ENCODE results near the gene DNAH17. TPM values are rescaled to one million over a fixed set of nuclear protein-coding genes. Genes with fewer than 3 reads are reported as not detected.

Gene DNAH17, protein sequence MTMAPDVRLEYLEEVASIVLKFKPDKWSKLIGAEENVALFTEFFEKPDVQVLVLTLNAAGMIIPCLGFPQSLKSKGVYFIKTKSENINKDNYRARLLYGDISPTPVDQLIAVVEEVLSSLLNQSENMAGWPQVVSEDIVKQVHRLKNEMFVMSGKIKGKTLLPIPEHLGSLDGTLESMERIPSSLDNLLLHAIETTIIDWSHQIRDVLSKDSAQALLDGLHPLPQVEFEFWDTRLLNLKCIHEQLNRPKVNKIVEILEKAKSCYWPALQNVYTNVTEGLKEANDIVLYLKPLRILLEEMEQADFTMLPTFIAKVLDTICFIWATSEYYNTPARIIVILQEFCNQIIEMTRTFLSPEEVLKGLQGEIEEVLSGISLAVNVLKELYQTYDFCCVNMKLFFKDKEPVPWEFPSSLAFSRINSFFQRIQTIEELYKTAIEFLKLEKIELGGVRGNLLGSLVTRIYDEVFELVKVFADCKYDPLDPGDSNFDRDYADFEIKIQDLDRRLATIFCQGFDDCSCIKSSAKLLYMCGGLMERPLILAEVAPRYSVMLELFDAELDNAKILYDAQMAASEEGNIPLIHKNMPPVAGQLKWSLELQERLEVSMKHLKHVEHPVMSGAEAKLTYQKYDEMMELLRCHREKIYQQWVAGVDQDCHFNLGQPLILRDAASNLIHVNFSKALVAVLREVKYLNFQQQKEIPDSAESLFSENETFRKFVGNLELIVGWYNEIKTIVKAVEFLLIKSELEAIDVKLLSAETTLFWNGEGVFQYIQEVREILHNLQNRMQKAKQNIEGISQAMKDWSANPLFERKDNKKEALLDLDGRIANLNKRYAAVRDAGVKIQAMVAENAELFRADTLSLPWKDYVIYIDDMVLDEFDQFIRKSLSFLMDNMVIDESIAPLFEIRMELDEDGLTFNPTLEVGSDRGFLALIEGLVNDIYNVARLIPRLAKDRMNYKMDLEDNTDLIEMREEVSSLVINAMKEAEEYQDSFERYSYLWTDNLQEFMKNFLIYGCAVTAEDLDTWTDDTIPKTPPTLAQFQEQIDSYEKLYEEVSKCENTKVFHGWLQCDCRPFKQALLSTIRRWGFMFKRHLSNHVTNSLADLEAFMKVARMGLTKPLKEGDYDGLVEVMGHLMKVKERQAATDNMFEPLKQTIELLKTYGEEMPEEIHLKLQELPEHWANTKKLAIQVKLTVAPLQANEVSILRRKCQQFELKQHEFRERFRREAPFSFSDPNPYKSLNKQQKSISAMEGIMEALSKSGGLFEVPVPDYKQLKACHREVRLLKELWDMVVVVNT (N-terminal part only)
- polyA plus RNA-seq (2014; cell fraction: cytosol; rRNA removed): not detected in 2 replicates
- polyA plus RNA-seq (2014; cell fraction: nucleus; rRNA removed): not detected in 2 replicates

DNA sequence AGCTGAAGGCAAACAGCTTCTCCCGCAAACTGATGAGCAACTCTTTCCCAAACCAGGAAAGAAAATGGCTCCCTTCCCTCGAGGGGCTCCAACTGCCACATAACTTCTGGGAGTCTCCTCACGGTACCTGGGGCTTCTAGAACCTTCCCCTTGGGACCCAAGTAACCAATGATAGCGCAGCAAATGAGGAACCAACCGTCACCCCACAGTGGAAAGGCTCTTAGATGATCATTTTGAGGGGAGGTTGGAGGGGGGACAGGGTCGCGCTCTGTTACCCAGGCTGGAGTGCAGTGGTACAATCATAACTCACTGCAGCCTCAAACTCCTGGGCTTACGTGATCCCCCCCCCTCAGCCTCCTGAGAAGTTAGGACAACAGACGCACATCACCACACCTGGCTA, at the start of gene DNAH17:
Gene DNAH17 (minus strand): TSS at position 101 of the 400 bp plus-strand sequence. CDS start 2,339 bp downstream, outside the sequence.
- DNase-seq (ENCODE audit: low spot score): no peak

DNA sequence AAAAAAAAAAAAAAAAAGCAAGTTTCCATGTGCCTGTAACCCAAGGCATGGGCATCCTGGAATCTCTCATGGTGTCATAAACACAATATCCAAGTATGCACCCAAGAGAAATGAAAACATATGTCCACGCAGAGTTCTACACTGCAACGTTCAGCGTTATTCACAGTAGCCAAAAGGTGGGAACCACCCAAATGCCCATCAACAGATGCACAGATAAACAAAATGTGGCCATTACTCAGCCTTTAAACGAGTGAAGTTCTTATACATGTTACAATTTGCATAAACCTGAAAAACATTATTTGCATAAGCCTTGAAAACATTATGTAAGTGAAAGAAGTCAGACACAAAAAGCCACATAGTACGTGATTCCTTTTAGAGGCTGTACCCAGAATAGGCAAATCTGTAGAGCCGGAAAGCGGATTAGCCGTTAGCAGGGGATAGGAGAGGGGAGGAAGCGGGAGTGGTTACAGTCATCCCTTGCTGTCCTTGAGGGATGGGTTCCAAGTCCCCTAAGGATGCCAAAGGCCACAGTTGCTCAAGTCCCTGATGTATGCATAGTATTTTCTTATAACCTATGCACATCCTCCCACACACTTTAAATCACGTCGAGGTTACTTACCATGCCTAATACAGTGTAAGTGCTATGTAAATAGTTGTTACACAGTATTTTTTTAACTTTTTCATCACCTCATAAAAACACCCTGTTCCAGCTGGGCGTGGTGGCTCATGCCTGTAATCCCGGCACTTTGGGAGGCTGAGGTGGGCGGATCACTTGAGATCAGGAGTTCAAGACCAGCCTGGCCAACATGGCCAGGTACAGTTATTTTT, 47.3 kb upstream of the DNAH17 start:
- no peak for DNase-seq (ENCODE audit: low spot score)

DNA sequence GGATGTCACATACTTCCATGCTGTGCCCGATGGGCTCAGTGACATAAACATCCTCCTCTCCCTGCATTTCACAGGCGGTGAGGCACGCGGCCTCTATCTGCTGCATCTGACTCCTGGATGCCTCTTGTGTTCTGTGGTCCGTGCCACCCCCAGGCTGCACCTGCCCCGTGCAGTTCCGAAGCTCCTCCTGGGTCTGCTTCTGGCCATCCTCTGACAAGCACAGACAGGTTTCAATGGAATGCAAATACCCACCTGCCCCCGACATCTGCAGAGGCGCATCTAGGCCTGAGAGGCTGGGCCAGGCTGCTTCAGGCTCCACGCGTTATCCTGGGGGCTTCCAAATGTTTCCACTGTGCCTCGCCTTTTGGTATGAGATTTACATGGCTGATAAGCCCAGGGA, 46.3 kb upstream of the DNAH17 start:
- no peak for DNase-seq (ENCODE audit: low spot score)

DNA sequence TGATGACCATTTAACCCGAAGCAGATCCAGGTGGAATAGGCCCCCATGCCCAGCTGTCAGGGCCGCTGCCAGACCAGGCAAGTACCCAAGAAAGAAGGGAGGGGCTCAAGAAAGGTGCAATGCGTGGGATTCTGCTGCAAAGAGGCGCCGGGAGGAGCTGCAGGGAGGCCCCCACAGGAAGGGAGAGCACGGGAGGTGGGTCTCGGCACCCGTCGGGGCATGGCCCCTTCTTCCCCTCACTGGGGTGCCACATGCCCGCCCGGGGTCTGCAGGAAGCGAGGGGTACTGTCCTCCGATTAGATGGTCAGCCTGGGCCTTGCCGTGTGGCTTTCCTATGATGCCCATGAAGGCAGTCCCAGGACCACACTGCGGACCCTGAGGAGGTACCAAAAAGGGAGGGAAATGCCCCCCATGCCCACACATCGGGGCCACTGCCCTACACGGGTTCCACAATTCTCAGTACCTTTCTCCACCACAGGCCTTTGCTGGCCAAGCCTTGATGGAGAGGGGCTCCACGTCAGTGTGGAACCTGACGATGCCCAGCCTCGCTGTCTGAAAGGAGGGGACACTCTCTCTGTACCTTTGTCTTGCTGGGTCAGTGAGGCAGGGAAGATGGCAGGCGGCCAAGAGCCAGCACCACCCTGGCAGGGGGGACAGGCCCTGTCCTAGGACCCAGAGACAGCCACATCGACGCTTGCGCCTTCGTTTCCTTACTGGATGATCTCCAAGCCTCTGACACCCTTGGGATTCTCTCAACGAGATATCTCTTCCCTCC, 45.5 kb upstream of the DNAH17 start:
- no peak for DNase-seq (ENCODE audit: low spot score)

DNA sequence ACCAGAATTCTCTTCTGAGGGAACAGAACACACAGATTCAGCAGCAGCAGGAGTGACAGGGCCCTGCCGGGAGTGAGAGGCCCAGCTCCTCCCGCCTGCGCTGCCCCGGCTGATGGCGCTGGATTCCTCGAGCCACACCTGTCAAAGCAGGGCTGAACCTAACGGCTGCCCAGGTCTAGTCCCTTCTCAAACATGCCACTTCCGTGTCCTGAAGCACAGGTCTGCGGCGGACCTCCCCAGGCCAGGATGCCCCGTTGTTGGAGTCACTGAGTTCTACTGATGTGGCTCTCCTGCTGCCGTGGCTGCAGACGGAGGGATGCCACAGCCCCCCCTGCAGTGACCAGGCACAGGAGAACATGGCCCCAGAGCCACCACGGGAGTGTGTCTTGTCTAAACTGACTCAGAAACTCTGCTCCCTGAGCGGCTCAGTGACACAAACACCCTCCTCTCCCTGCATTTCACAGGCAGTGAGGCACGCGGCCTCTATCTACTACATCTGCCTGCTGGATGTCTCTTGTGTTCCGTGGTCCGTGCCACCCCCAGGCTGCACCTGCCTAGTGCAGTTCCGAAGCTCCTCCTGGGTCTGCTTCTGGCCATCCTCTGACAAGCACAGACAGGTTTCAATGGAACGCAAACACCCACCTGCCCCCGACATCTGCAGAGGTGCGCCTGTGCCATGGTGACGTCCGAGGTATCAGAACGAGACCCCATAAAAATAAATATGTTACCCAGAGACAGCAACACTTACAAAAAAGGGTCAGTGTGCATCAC, 44.7 kb upstream of the DNAH17 start:
- no peak for DNase-seq (ENCODE audit: low spot score)

DNA sequence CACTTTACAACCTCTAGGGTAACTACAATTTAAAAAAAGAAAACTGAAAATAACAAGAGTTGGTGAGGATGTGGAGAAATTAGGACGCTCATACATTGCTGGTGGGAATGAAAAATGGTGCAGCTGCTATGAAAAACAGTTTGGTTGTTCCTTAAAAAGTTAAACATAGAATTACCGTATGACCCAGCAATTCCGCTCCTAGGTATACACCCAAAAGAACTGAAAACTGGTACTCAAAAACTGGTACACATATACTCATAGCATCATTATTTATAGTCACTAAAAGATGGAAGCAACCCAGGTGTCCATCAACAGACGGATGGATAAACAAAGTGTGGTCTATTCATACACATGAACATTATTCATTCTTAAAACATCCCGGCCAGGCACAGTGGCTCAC, 42.9 kb upstream of the DNAH17 start:
- no peak for DNase-seq (ENCODE audit: low spot score)

DNA sequence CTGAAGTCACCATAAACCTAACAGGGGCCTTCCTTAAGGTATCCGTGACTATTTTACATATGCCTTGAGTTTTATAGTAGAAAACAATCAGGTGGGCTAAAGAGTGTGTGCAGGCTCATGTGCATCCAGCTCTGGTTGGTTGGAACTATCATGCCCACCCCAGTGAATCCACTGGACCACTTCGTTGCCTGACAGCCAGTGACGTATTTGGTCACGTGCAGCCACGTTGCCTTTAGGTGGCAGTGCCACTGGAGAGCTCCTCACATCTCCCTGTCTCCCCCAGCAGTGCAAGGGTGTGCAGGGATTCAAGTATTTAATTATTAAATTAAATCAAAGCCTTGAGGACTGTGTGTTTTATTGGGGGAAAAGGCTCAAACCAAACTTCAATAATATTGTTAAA, 42.1 kb upstream of the DNAH17 start:
- DNase-seq (ENCODE audit: low spot score): no peak

DNA sequence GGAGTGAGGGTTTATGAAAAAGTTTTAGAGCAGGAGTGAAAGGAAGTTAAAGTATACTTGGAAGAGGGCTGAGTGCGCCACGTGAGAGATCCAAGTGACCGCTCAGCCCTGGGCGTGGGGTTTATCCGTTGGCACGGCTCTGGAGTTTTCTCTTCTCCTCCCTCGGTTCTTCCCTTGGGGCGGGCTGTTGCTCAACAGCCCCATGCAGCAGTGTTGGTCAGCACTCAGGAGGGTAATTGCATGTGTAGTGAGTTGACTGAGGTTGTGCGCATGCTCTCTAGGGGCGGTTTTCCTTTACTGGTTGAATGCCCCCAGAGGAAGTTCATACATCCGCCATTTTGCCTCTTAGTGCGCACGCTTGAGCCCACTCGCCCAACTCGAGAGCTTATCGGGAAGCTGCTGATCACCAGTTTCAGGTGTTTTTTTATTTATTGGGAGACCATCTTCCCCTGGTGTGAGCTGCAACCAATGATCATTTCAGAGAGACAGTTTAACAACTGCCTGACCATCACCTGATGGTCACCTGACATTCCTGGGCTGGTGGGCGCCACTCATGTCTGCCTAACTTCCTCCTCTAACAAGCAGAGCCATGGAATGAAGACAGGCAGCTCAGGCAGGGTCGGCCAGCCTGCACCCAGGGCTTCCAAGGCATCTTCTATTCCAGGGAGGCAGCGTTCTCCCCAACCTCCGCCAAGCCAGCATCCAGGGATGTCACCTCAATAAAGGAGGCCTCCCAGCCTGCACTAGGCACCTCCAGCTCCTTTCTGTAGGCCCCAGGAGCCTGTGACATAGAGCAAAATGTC, 41.3 kb upstream of the DNAH17 start:
- DNase-seq (ENCODE audit: low spot score): no peak

DNA sequence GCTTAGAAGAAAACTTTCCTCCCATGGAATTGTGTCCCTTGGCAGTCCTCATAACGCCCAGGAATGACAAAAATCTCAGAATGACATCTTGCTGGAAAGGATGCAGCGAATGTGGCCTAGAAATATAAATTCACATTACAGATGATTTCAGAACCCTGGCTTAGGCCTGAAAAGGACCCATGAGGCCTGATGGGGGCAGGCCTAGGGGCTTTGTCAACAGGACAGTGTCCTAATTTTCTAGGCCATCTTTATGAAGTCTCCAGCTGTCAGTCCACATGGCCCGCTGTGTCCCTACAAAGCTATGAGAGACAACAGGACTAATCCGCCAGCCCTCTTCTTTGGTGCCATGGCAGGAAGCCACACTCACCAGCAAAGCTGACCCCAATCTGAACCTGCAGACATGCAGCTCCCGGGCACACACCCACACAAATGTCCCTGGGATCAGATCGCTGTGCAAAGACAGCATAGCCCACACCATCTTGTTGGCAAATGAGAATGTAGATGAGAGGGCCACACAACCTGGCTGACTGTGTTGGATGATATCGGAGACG, 40.4 kb upstream of the DNAH17 start:
- no peak for DNase-seq (ENCODE audit: low spot score)

DNA sequence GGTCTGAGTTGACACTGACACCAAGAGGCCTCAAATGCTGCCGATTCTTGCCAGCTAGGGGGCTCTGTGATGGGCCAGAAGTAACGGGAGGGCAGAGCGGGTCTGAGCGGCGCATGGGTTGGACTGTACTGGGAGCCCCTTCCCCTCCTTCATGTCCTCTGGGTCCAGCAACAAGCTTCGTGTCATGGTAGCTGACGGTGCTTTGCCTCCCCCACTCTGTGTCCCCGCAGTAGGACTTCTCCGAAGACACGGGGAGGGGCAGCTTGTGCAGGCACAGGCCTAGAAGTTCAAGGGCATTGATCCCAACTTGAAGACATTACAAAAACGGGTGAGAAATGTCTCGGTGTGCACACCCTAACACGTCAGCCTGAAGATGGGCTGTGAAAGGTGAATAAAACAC, 39.8 kb upstream of the DNAH17 start:
- no peak for DNase-seq (ENCODE audit: low spot score)

DNA sequence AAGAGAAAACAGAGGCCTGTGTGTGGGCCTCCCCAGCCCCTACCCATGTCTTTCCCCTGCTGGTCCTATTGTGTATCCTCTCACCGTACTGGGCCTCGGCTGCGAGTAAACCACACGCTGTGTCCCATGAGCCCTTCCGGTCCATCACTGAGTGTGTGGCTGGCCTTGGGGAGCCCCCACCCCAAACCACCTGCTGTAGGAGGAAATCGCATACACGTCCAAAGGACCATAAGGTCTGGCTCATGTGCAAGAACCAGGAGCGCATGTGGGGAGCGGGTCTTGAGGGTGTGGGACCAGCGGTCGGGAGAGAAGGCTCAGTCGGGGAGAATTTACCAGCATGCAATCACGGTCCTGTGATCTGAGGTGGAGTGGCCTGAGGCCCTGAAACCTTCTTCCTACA, 38.4 kb upstream of the DNAH17 start:
- DNase-seq (ENCODE audit: low spot score): no peak

DNA sequence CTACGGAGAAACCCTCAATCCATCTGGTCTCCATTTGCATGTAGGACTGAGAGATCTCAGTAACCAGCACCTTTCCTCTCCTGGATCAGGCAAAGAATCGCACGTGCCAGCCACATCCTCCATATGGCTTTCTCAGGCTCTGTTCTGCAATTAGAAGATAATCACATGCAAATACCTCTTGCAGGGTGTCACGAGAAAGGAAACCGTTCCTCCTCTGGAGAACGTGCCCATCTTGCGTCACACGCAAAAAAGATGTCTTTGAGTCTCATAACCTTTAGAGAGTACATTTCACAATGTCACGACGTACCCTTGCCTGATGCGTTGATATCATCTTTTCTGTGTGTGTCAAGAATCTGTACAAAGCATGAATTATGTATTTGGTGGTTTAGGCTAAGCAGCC, 36.2 kb upstream of the DNAH17 start:
- no peak for DNase-seq (ENCODE audit: low spot score)

DNA sequence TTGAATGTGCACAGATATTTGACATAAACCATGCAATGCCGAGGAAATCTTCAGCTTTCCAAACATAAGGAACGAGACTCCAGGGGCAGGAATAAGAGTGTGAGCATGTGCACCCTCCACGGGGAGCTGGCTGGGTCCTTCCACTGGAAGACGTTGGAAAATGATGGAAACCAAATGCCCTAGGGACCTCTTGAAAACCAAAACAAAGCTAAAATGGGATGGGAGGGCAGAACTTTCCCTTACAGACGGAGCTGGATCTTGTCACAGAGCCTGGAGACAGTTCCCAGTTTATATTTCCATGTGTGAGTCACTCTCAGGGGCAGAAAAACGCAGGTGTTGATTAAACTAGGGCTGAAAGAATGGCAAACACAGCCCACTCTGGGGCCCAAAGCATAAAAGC, 34.4 kb upstream of the DNAH17 start:
- DNase-seq (ENCODE audit: low spot score): no peak

DNA sequence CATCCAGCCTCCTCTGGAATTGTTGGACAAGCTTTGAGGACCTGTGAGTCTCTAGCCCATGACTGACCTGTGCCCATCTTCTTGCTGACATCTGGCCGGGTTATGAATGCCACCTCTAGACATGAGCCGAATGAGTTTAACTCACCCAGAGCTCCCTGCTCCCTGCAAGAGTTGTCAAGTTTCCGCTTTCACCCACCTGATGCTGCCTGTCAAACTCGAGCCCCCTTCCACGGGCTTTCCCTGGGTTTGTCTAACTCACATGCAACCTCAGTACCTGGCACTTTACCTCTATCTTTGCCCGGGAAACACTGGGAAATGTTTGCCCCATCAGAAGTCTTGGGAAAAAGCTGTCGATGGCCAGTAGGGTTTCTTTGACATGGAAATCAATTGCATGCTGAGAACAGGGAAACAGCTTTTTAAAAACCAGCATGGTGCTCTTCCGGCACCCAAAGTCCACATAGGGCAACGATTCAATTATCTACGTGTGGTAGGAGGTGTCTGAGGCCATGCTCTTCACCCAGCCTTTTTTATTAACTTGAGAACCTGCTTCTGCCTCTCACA, 33.8 kb upstream of the DNAH17 start:
- no peak for DNase-seq (ENCODE audit: low spot score)

DNA sequence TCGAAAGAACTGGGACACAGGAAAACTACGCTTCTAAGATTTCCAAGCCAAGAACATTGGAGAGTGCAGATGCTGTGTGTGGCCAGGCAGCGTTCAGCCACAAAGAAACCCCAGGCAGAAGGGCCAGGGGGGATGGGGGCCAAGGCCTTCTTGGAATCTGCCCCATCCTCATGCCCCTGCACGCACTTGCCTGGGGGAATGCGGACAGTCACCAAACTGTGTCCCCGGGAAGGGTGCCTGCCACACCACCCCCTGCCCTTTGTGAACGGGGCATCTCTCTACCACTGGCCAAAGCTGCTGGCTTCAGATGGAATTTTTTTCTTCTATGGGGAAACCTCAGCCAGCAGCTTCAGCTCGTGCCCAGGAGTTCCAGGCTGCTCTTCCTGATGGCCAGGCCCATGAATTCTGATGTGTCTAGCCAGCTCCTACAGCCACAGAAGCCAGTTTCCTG, 32.0 kb upstream of the DNAH17 start:
- no peak for DNase-seq (ENCODE audit: low spot score)

DNA sequence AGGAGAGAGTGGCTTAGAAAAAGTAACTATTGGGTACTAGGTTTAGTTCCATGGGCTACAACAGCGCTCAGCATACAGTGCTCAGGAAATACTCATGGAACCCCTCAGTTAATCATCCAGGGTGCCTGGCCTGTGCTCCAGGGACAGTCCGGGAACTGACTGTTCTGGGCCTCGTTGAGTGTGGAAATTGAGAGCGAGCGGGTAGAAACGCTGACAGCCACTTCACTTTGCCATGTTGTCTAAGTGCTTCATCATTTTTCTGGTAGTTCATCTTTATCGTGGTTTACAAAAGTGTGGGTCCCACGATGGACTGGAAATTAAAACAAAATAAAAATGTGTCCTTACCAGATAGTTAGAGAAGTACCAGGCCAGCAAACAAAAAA, 31.6 kb upstream of the DNAH17 start:
- no peak for DNase-seq (ENCODE audit: low spot score)

DNA sequence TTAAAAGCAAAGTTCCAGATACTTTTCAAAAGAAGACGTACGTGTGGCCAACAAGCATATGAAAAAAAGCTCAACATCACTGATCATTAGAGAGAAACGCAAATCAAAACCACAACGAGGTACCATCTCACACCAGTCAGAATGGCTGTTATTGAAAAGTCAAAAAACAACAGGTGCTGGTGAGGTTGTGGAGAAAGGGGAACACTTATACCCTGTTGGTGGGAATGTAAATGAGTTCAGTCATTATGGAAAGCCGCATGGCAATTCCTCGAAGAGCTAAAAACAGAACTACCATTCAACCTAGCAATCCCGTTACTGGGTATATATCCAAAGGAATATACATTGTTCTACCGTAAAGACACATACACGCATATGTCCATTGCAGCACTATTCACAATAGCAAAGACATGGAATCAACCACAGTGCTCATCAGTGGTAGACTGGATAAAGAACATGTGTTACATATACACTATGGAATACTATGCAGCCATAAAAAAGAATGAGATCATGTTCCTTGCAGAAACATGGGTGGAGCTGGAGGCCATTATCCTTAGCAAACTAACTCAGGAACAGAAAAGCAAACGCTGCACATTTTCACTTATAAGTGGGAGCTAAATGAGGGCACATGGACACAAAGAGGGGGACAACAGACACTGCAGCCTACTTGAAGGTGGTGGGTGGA, 31.1 kb upstream of the DNAH17 start:
- no peak for DNase-seq (ENCODE audit: low spot score)

Measured in SK-N-DZ (cell line).